H1 (cell line): ENCODE measurements around the gene DOCK1. TPM values are rescaled to one million over a fixed set of nuclear protein-coding genes. Genes with fewer than 3 reads are reported as not detected.

Experiments
- CBX5 ChIP-seq: fragments of 300-800, 300-1000 bp; sonication (generic); IDR thresholded peaks from 2 replicates; pipeline ENCODE4 v1.7.1; 2016; ENCODE audit warnings: antibody characterized with exemption, low read length, low read depth
- SP4 ChIP-seq: IDR thresholded peaks from 2 replicates; pipeline ENCODE4 v1.6.1; 2012; ENCODE audit warnings: low read length, inconsistent platforms
- polyA plus RNA-seq, 7 experiments: library from polyadenylated mRNA; depleted of rRNA in 3 of 7; stranded (reverse) in 5 of 7; unstranded in 2 of 7; fragments of >200 nt in 5 of 7; fragments of 200-250 nt in 2 of 7; gene quantifications; 1 replicate in 5 of 7; 2 replicates in 1 of 7; 4 replicates in 1 of 7; pipeline versions ENCODE4 v1.2.1 to v1.2.3, GENCODE V29; 2011 to 2013; ENCODE audit warnings: missing spikeins in 2 of 7, mixed read lengths in 2 of 7
- total RNA-seq: library from RNA; stranded (reverse); fragmentation: NEBNext Ultra II Directional; extraction: Animal tissue kit (Norgen Biotek cat#: 25700); gene quantifications from 2 replicates; pipeline ENCODE4 v1.2.1, GENCODE V29; 2021

DOCK1 gene
- total and polyA plus RNA-seq, 2 of the 8 experiments (the other 6 are each of a cell fraction or from before 2014, with no cell fraction given) = 11.6 to 53.0 TPM

DNA sequence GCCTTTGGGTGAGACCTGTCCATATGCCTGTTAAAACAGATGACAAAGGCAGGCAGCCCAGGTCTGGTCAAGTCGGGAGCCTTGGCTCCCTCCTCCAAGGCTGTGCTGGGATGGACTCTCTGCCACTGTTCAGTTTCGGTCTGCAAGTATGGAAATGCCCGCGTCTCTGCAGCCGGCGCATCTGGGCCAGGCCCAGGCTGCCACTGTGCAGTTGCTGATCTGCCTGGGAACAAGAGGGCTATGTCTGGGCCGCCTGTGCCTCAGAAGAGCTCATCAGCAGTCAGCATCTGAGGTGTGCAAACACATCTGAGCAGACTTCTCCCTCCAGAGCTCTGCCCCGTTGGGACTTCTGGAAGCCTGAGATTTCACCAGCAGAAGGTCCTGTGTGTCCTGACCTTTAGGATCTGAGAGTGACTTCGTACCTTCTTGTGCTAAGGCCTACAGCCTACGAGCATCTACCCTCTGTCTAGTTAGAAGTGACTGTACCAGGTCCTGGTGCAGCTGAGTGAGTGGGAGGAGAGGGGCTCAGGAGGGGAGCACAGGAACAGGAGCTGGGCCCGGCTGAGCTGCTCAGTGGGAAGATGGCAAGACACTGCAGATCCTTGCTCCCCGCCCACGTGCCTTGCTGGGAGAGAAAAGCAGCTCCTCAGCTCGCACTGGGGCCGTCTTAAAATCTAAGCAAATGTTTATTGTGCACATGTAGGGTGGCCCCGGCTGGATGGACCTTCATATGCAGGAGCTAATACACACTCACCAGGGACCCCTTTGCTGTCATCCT is 50.9 kb downstream of the DOCK1 start (continued):
- TF ChIP-seq SP4 (no peak), CBX5 (no peak)
- TF ChIP-seq, all 59 proteins: peak for 0
